ENCODE results near the gene CIAO2B. TPM values are rescaled to one million over a fixed set of nuclear protein-coding genes. Genes with fewer than 3 reads are reported as not detected.

The CIAO2B gene
- total RNA-seq, 2 experiments from 2014 or later, result 150 to 162 TPM

DNA sequence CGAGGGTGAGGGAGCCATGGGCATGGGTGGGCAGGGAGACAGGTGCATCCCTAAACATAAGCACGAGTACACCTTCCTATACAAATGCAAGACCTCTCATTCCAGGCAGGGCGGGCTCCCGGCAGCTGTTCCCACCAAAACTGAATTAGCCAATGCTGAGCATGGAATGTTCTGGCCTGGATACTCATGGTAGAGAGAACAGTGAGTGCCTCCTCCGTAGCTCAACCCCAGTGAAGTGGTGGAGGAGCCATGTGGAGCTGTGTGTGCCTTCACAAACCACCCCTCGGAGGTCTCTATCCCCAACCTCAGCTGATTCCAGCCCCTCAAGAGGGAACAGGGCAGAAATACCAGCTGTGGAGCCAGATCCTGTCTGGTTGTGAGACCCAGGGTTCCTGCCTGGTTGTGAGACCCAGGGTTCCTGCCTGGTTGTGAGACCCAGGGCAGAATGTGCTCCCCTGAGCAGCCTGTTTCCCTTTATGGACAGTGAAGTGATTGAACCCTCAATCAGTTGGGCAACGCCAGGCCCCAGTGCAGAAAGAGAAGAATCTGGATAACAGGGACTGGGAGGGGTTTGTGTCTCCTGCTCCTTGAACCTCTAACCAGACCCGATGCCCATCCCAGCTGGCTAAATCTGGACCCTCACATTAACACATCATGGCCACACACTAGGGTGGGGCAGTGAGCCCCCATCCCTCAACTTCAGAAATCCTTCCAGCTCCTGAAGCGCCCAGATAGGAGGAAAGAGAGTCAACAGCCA, 13.1 kb downstream of the CIAO2B start:
- Mint-ChIP-seq H3K9me3 (no peaks in the 10 kb centered on the region), H3K4me3 (no peak overlapping the region), H3K27ac (no peak overlapping the region), H3K4me1 (ENCODE audit: low read depth) (peaks cover 8% of the 10 kb centered on the region), H3K27me3 (peaks cover 29% of the 10 kb centered on the region), H3K36me3 (ENCODE audit: low read depth) (no peaks in the 10 kb centered on the region)
- ChIA-PET POLR2A (interaction anchor here (1.3 to 1.6 kb wide), 2 partner anchors 12 to 17 kb away, joined by 3 to 5 read pairs; no protein-coding TSS in a partner anchor), CTCF (interaction anchor here (1.9 kb wide), 1 partner anchor 90 kb away, joined by 6 read pairs; the partner anchor contains the start of gene NAE1)
- TF ChIP-seq, protein P1, sequence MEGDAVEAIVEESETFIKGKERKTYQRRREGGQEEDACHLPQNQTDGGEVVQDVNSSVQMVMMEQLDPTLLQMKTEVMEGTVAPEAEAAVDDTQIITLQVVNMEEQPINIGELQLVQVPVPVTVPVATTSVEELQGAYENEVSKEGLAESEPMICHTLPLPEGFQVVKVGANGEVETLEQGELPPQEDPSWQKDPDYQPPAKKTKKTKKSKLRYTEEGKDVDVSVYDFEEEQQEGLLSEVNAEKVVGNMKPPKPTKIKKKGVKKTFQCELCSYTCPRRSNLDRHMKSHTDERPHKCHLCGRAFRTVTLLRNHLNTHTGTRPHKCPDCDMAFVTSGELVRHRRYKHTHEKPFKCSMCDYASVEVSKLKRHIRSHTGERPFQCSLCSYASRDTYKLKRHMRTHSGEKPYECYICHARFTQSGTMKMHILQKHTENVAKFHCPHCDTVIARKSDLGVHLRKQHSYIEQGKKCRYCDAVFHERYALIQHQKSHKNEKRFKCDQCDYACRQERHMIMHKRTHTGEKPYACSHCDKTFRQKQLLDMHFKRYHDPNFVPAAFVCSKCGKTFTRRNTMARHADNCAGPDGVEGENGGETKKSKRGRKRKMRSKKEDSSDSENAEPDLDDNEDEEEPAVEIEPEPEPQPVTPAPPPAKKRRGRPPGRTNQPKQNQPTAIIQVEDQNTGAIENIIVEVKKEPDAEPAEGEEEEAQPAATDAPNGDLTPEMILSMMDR (IDR thresholded peaks at IDR 0.05), result no peak
- ATAC-seq (no peak), DNase-seq (no peak)
- intact Hi-C loops (cut with micrococcal nuclease), result no loop called here

GRCh38 chr16:66920299-66920590, 14.0 kb downstream of the CIAO2B start:
- H3K4me1 Mint-ChIP-seq (ENCODE audit: low read depth), result peaks cover under 1% of the 10 kb centered on the region
- no peaks in the 10 kb centered on the region for H3K9me3 Mint-ChIP-seq
- ATAC-seq (no peak), DNase-seq (no peak)
- TF ChIP-seq, protein P1 (IDR thresholded peaks at IDR 0.05), result no peak
- no peak overlapping the region for H3K27ac Mint-ChIP-seq
- POLR2A ChIA-PET, result interaction anchor here (0.8 to 1.5 kb wide), 3 partner anchors 13 to 182 kb away, joined by 3 read pairs; no protein-coding TSS in a partner anchor
- no peaks in the 10 kb centered on the region for H3K36me3 Mint-ChIP-seq (ENCODE audit: low read depth)
- intact Hi-C loops (cut with micrococcal nuclease), result no loop called here
- CTCF ChIA-PET, result interaction anchor here (1.0 to 2.8 kb wide), 3 partner anchors 9 to 90 kb away, joined by 3 to 11 read pairs (median 6); partner anchors contain the start of gene NAE1
- H3K27me3 Mint-ChIP-seq, result peaks cover 21% of the 10 kb centered on the region
- no peak overlapping the region for H3K4me3 Mint-ChIP-seq

GRCh38 chr16:66919569-66920298, 14.5 kb downstream of the CIAO2B start:
- no peak for DNase-seq
- ChIA-PET CTCF (interaction anchor here (0.7 to 2.8 kb wide), 6 partner anchors 8 to 89 kb away, joined by 3 to 11 read pairs (median 4); partner anchors contain the start of gene NAE1), POLR2A (interaction anchor here (0.8 to 1.5 kb wide), 3 partner anchors 14 to 183 kb away, joined by 3 read pairs; no protein-coding TSS in a partner anchor)
- no peaks in the 10 kb centered on the region for H3K9me3 Mint-ChIP-seq
- intact Hi-C loops (cut with micrococcal nuclease), result no loop called here
- peaks cover 20% of the 10 kb centered on the region for H3K27me3 Mint-ChIP-seq
- no peak overlapping the region for H3K4me3 Mint-ChIP-seq
- no peaks in the 10 kb centered on the region for H3K4me1 Mint-ChIP-seq (ENCODE audit: low read depth)
- TF ChIP-seq, protein P1 (IDR thresholded peaks at IDR 0.05), result no peak
- no peaks in the 10 kb centered on the region for H3K36me3 Mint-ChIP-seq (ENCODE audit: low read depth)
- no peak overlapping the region for H3K27ac Mint-ChIP-seq
- no peak for ATAC-seq

DNA sequence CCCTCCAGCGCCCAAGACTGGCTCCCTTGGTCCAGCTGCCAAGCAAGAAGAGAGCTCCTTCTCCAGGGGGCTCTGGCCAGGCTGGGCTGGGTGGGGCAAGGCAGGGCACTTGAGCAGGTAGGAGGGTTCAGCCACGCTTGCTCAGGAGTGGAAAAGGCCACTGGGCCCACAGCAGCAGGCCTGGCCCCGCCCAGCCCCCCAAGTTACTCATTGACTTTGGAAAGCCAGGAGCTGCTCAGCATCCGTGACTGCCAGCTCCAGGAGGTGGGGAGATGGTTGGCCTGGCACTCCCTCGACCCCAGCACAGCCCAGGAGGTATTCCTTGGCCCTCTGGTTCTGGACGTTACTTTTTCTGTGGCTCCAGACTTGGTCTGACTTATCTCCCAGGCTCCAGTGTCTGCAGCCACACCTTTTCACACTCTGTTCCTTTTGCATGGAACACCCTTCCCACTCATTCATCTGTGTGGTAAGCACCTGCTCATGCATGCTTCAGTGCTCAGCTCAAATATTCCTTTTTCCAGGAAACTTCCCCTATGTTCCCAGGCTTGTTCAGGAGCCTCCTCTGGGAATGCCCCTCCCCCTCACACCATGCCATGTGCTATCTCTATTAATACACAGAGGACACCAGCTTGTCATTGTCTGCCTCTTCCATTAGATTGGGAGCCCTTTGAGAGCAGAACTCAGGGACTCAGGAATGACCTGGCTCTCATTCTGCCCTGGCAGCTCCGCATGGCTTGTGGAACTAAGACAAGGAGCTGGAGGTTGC, 15.2 kb downstream of the CIAO2B start, which contains the start of gene CDH16:
TSS of gene CDH16 (minus strand) at position 83 of the 766 bp plus-strand sequence. CDS start 820 bp downstream, outside the sequence.
- H3K4me1 Mint-ChIP-seq (ENCODE audit: low read depth), result no peaks in the 10 kb centered on the region
- CTCF ChIA-PET, result interaction anchor here (0.7 to 2.8 kb wide), 10 partner anchors 9 to 88 kb away, joined by 3 to 13 read pairs (median 4); partner anchors contain the start of genes CES3 and NAE1
- TF ChIP-seq, protein P1 (IDR thresholded peaks at IDR 0.05), result no peak
- intact Hi-C loops (cut with micrococcal nuclease), result no loop called here
- ATAC-seq, result no peak
- POLR2A ChIA-PET, result interaction anchor here (0.6 to 1.5 kb wide), 3 partner anchors 9 to 704 kb away, joined by 3 read pairs; no protein-coding TSS in a partner anchor
- no peak for DNase-seq
- no peaks in the 10 kb centered on the region for H3K9me3 Mint-ChIP-seq
- no peak within 1 kb of the TSS for H3K4me3 Mint-ChIP-seq
- H3K27me3 Mint-ChIP-seq, result peaks cover 16% of the 10 kb centered on the region
- H3K36me3 Mint-ChIP-seq (ENCODE audit: low read depth), result no peaks in the 10 kb centered on the region
- no peak within 1 kb of the TSS for H3K27ac Mint-ChIP-seq

Data from activated CD8-positive, alpha-beta T cell treated with anti-CD3 and anti-CD28 coated beads for 36 hours (primary cell).